A549 (cell line): ENCODE measurements around the gene GRID1. TPM values are rescaled to one million over a fixed set of nuclear protein-coding genes. Genes with fewer than 3 reads are reported as not detected.

Source experiments
- ATAC-seq, 2 experiments: fragments of 200-7000 bp in 1 of 2; fragments of >200 bp in 1 of 2; cut with Nextera tagmentation in 1 of 2; cut with Tn5 transposase in 1 of 2; 3 replicates each; pipeline versions ENCODE4 v1.8.0 to v1.9.1; 2018 to 2020; ENCODE audit warnings: mild to moderate bottlenecking in 1 of 2, moderate library complexity in 1 of 2
- CTCF ChIA-PET: fragments of 300-600 bp; sonication (Branson Sonifier 250); formaldehyde crosslinking; extraction: SDS; loops from one replicate; lab custom pipeline; 2021; ENCODE audit warnings: antibody characterized with exemption, inconsistent platforms; lab: Yijun Ruan, JAX
- POLR2A ChIA-PET: fragments of 350-600 bp; formaldehyde crosslinking; extraction: SDS; loops from one replicate; lab custom pipeline; 2021; ENCODE audit warnings: antibody characterized with exemption, inconsistent platforms; lab: Yijun Ruan, JAX
- DNase-seq, 2 experiments: peaks; one replicate each; pipeline versions ENCODE4 v3.0.0 to v3.0.0-alpha.2; 2011 to 2016; ENCODE audit warnings: low read depth in 1 of 2, low spot score in 1 of 2
- FAIRE-seq: peaks from 2 replicates; lab custom pipeline; 2011; peaks lifted over from hg19 to GRCh38; lab: Jason Lieb, UNC
- H3K27ac ChIP-seq, 2 experiments: fragments of >200 bp; sonication (Bioruptor Twin); formaldehyde crosslinking; 3 replicates each; pipeline ENCODE4 v1.5.1; 2016 to 2017
- H3K4me1 ChIP-seq: fragments of >200 bp; sonication (Bioruptor Twin); formaldehyde crosslinking; 3 replicates; pipeline ENCODE4 v1.6.1; 2016
- H3K4me2 ChIP-seq: fragments of >200 bp; sonication (Bioruptor Twin); formaldehyde crosslinking; 3 replicates; pipeline ENCODE4 v1.6.1; 2016
- H3K4me3 ChIP-seq: fragments of >200 bp; sonication (Bioruptor Twin); formaldehyde crosslinking; 3 replicates; pipeline ENCODE4 v1.5.1; 2016
- H3K9me3 ChIP-seq: fragments of >200 bp; sonication (Bioruptor Twin); formaldehyde crosslinking; 3 replicates; pipeline ENCODE4 v1.6.1; 2016
- CBX8 ChIP-seq: fragments of 200-600 bp; sonication (generic); IDR thresholded peaks from 2 replicates; pipeline ENCODE4 v1.6.1; 2016
- CEBPB ChIP-seq, 2 experiments: fragments of >200 bp in 1 of 2; sonication (Bioruptor Twin) in 1 of 2; formaldehyde crosslinking in 1 of 2; IDR thresholded peaks; 2 replicates each; pipeline ENCODE4 v1.6.1; 2012 to 2016
- CHD2 ChIP-seq: fragments of 150-350 bp; IDR thresholded peaks from 2 replicates; pipeline ENCODE4 v1.6.1; 2014; ENCODE audit warnings: low read length; ENCODE audit not compliant: partially characterized antibody
- CHD4 ChIP-seq: fragments of 200-600 bp; sonication (generic); IDR thresholded peaks from 2 replicates; pipeline ENCODE4 v1.6.1; 2016; ENCODE audit warnings: antibody characterized with exemption, mild to moderate bottlenecking, borderline replicate concordance
- FOXS1 ChIP-seq: fragments of 250-450 bp; sonication (Bioruptor Pico); IDR thresholded peaks from 2 replicates; pipeline ENCODE4 v1.5.0; 2020; ENCODE audit warnings: mild to moderate bottlenecking, moderate library complexity
- HDAC2 ChIP-seq: fragments of 200-600 bp; sonication (generic); IDR thresholded peaks from 2 replicates; pipeline ENCODE4 v1.6.1; 2016
- HOXA7 ChIP-seq: fragments of 250-450 bp; sonication (Bioruptor Pico); IDR thresholded peaks from 2 replicates; pipeline ENCODE4 v1.5.0; 2020; ENCODE audit warnings: mild to moderate bottlenecking, moderate library complexity
- HOXB13 ChIP-seq: fragments of 250-450 bp; sonication (Bioruptor Pico); IDR thresholded peaks from 2 replicates; pipeline ENCODE4 v1.5.0; 2020; ENCODE audit warnings: low read depth, mild to moderate bottlenecking, moderate library complexity
- KDM5A ChIP-seq: fragments of 200-600 bp; sonication (generic); IDR thresholded peaks from 2 replicates; pipeline ENCODE4 v1.6.1; 2016; ENCODE audit warnings: antibody characterized with exemption, mild to moderate bottlenecking
- MYC ChIP-seq: IDR thresholded peaks from 2 replicates; pipeline ENCODE4 v1.6.1; 2012; ENCODE audit warnings: mild to moderate bottlenecking, inconsistent platforms, low read length, improper control_type of control experiment, borderline replicate concordance
- NPAS2 ChIP-seq: fragments of 250-450 bp; sonication (Bioruptor Pico); IDR thresholded peaks from 2 replicates; pipeline ENCODE4 v1.8.0; 2022; ENCODE audit warnings: mild to moderate bottlenecking, moderate library complexity, borderline replicate concordance
- PHF8 ChIP-seq: fragments of 200-600 bp; sonication (generic); IDR thresholded peaks from 2 replicates; pipeline ENCODE4 v1.6.1; 2016; ENCODE audit warnings: low read depth, mild to moderate bottlenecking, antibody characterized with exemption, moderate library complexity, borderline replicate concordance
- POLR2AphosphoS2 ChIP-seq: conservative IDR thresholded peaks from 2 replicates; pipeline ENCODE4 v1.6.1; 2012; ENCODE audit warnings: low read length, improper control_type of control experiment, inconsistent platforms
- SMC3 ChIP-seq: fragments of >200 bp; sonication (Bioruptor Twin); formaldehyde crosslinking; IDR thresholded peaks from 3 replicates; pipeline ENCODE4 v1.6.1; 2018; ENCODE audit warnings: inconsistent platforms
- SREBF2 ChIP-seq: fragments of 450-650 bp; IDR thresholded peaks from 2 replicates; pipeline ENCODE4 v1.6.1; 2014; ENCODE audit warnings: mild to moderate bottlenecking, moderate library complexity
- TFCP2L1 ChIP-seq: fragments of 250-450 bp; sonication (Bioruptor Pico); IDR thresholded peaks from 2 replicates; pipeline ENCODE4 v1.5.0; 2021; ENCODE audit warnings: mild to moderate bottlenecking
- ZFP36 ChIP-seq: fragments of 450-650 bp; IDR thresholded peaks from 2 replicates; pipeline ENCODE4 v1.6.1; 2014; ENCODE audit warnings: borderline replicate concordance; ENCODE audit not compliant: partially characterized antibody
- ZNF302 ChIP-seq: fragments of 250-450 bp; sonication (Bioruptor Pico); IDR thresholded peaks from 2 replicates; pipeline ENCODE4 v1.9.0; 2021; ENCODE audit warnings: inconsistent platforms, mild to moderate bottlenecking, moderate library complexity
- WGBS: methylation state at CpG from one replicate; pipeline ENCODE4 v1.1.6; 2017; ENCODE audit errors: missing lambda C conversion rate; 5-methylcytosine and 5-hydroxymethylcytosine counted together
- polyA plus RNA-seq, 4 experiments: library from polyadenylated mRNA; depleted of rRNA in 3 of 4; stranded (reverse); fragments of >200 nt; fragmentation: RNase III in 1 of 4; extraction: RNeasy Plus Mini Kit Qiagen cat#74134 plus additional on column Dnase treatment in 1 of 4; gene quantifications; 2 replicates in 3 of 4; 3 replicates in 1 of 4; pipeline ENCODE4 v1.2.3, GENCODE V29; 2011 to 2017
- TF ChIP-seq, protein P1 (sequence below): fragments of 200-600 bp; sonication (generic); IDR thresholded peaks from 2 replicates; pipeline ENCODE4 v1.6.1; 2016; ENCODE audit warnings: antibody characterized with exemption, mild to moderate bottlenecking, moderate library complexity
- TF ChIP-seq, protein P2 (sequence below): IDR thresholded peaks from 2 replicates; pipeline ENCODE4 v1.6.1; 2012; ENCODE audit warnings: low read depth, borderline replicate concordance
- TF ChIP-seq, protein P3 (sequence below): IDR thresholded peaks from 2 replicates; pipeline ENCODE4 v1.6.1; 2012
- TF ChIP-seq, protein P4 (sequence below): fragments of >200 bp; sonication (Bioruptor Twin); formaldehyde crosslinking; IDR thresholded peaks from 3 replicates; pipeline ENCODE4 v1.6.1; 2016
- TF ChIP-seq, protein P5 (sequence below): fragments of 250-450 bp; sonication (Bioruptor Pico); IDR thresholded peaks from 2 replicates; pipeline ENCODE4 v1.5.0; 2020; ENCODE audit warnings: low read depth, mild to moderate bottlenecking, moderate library complexity
- TF ChIP-seq, protein P6 (sequence below): fragments of 250-450 bp; sonication (Bioruptor Pico); IDR thresholded peaks from 2 replicates; pipeline ENCODE4 v1.5.0; 2021; ENCODE audit warnings: mild to moderate bottlenecking, moderate library complexity, borderline replicate concordance

Gene GRID1
- polyA plus RNA-seq, 2 of the 4 experiments (the other 2 are of a cell fraction) = 0.14 to 0.30 TPM

DNA sequence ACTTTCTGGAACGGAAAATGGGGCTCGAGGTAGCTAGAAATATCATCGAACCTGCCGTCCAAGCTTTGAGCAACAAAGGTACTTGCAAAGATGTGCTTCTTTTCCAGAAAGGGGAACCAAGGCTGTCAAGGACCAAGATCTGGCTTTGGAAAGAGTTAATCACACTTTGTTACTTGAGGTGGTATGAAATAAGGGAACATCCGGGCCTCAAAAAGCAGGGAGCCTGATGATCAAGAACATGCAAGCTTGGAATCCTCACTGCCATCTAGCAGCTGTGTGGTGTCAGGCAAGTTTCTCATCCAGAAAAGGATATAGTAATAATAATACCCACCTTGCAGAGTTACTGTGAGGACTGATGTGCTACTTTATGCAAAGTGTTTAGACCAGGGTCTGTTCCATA is 329.5 kb downstream of the GRID1 start:
- H3K27ac ChIP-seq = no peak overlapping the region
- TF ChIP-seq KDM5A (no peak), ZNF302 (CRISPR knock-in tag) (no peak), CHD4 (no peak), SREBF2 (no peak), ZFP36 (no peak), CEBPB (IDR thresholded peaks at IDR 0.05) (no peak), SMC3 (no peak), CBX8 (no peak)
- TF ChIP-seq, protein P1, sequence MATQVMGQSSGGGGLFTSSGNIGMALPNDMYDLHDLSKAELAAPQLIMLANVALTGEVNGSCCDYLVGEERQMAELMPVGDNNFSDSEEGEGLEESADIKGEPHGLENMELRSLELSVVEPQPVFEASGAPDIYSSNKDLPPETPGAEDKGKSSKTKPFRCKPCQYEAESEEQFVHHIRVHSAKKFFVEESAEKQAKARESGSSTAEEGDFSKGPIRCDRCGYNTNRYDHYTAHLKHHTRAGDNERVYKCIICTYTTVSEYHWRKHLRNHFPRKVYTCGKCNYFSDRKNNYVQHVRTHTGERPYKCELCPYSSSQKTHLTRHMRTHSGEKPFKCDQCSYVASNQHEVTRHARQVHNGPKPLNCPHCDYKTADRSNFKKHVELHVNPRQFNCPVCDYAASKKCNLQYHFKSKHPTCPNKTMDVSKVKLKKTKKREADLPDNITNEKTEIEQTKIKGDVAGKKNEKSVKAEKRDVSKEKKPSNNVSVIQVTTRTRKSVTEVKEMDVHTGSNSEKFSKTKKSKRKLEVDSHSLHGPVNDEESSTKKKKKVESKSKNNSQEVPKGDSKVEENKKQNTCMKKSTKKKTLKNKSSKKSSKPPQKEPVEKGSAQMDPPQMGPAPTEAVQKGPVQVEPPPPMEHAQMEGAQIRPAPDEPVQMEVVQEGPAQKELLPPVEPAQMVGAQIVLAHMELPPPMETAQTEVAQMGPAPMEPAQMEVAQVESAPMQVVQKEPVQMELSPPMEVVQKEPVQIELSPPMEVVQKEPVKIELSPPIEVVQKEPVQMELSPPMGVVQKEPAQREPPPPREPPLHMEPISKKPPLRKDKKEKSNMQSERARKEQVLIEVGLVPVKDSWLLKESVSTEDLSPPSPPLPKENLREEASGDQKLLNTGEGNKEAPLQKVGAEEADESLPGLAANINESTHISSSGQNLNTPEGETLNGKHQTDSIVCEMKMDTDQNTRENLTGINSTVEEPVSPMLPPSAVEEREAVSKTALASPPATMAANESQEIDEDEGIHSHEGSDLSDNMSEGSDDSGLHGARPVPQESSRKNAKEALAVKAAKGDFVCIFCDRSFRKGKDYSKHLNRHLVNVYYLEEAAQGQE = no peak
- TF ChIP-seq, protein P2, sequence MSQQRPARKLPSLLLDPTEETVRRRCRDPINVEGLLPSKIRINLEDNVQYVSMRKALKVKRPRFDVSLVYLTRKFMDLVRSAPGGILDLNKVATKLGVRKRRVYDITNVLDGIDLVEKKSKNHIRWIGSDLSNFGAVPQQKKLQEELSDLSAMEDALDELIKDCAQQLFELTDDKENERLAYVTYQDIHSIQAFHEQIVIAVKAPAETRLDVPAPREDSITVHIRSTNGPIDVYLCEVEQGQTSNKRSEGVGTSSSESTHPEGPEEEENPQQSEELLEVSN = no peak
- TF ChIP-seq, protein P3, sequence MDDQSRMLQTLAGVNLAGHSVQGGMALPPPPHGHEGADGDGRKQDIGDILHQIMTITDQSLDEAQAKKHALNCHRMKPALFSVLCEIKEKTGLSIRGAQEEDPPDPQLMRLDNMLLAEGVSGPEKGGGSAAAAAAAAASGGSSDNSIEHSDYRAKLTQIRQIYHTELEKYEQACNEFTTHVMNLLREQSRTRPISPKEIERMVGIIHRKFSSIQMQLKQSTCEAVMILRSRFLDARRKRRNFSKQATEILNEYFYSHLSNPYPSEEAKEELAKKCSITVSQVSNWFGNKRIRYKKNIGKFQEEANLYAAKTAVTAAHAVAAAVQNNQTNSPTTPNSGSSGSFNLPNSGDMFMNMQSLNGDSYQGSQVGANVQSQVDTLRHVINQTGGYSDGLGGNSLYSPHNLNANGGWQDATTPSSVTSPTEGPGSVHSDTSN = no peak
- TF ChIP-seq, all 56 proteins: peak for 0
- Histone ChIP-seq H3K9me3 (no peaks in the 10 kb centered on the region), H3K4me2 (no peak overlapping the region), H3K4me3 (no peak overlapping the region), H3K4me1 (no peaks in the 10 kb centered on the region)
- POLR2A ChIA-PET = no interaction called here
- DNase-seq (no peak), ATAC-seq (no peak), FAIRE-seq (no peak)
- 37% methylated on average over 5 of the region's 5 CpGs for WGBS
- CTCF ChIA-PET = no interaction called here

DNA sequence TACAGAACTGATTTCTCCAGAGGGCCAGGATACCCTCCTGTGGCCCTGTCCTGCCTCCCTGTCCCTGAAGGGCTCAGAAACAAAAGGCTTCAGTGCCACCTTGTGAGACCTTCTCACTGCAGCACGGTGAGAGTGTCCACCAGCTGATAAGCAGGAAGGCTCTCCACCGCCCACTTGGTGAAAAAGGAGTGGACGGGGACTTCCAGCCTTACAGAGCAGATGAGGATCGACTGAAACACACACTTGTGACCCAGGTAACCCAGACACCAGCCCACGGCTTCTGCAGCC is 330.1 kb downstream of the GRID1 start:
- Histone ChIP-seq H3K4me1 (no peaks in the 10 kb centered on the region), H3K27ac (no peak overlapping the region), H3K4me2 (no peak overlapping the region), H3K9me3 (no peaks in the 10 kb centered on the region), H3K4me3 (no peak overlapping the region)
- CTCF ChIA-PET = no interaction called here
- FAIRE-seq (no peak), ATAC-seq (no peak), DNase-seq (no peak)
- TF ChIP-seq FOXS1 (CRISPR knock-in tag) (no peak), PHF8 (no peak), SMC3 (no peak), HDAC2 (no peak), TFCP2L1 (CRISPR knock-in tag) (no peak), POLR2AphosphoS2 (no peak), CHD2 (no peak), NPAS2 (no peak), HOXB13 (no peak), CHD4 (no peak), HOXA7 (no peak), MYC (no peak)
- TF ChIP-seq, protein P4, sequence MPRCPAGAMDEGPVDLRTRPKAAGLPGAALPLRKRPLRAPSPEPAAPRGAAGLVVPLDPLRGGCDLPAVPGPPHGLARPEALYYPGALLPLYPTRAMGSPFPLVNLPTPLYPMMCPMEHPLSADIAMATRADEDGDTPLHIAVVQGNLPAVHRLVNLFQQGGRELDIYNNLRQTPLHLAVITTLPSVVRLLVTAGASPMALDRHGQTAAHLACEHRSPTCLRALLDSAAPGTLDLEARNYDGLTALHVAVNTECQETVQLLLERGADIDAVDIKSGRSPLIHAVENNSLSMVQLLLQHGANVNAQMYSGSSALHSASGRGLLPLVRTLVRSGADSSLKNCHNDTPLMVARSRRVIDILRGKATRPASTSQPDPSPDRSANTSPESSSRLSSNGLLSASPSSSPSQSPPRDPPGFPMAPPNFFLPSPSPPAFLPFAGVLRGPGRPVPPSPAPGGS = no peak
- TF ChIP-seq, protein P5, sequence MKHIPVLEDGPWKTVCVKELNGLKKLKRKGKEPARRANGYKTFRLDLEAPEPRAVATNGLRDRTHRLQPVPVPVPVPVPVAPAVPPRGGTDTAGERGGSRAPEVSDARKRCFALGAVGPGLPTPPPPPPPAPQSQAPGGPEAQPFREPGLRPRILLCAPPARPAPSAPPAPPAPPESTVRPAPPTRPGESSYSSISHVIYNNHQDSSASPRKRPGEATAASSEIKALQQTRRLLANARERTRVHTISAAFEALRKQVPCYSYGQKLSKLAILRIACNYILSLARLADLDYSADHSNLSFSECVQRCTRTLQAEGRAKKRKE (CRISPR knock-in tag) = no peak
- TF ChIP-seq, protein P6, sequence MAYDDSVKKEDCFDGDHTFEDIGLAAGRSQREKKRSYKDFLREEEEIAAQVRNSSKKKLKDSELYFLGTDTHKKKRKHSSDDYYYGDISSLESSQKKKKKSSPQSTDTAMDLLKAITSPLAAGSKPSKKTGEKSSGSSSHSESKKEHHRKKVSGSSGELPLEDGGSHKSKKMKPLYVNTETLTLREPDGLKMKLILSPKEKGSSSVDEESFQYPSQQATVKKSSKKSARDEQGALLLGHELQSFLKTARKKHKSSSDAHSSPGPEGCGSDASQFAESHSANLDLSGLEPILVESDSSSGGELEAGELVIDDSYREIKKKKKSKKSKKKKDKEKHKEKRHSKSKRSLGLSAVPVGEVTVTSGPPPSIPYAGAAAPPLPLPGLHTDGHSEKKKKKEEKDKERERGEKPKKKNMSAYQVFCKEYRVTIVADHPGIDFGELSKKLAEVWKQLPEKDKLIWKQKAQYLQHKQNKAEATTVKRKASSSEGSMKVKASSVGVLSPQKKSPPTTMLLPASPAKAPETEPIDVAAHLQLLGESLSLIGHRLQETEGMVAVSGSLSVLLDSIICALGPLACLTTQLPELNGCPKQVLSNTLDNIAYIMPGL (CRISPR knock-in tag) = no peak
- POLR2A ChIA-PET = no interaction called here
- 18% methylated on average over 5 of the region's 5 CpGs for WGBS
